Left ventricle myocardium inferior (tissue), 1 donor: ENCODE results near the gene GARIN5A. TPM values are rescaled to one million over a fixed set of nuclear protein-coding genes. Genes with fewer than 3 reads are reported as not detected.
A peak's percentile ranks its signal among the peaks of the same experiment; 100 is the strongest.

ENCODE experiments used
- DNase-seq: peaks from one replicate; pipeline ENCODE4 v3.0.0-alpha.2; 2020
- H3K27ac ChIP-seq: fragments of 200-600 bp; replicated peaks from 2 replicates; pipeline ENCODE4 v1.8.0; 2021
- H3K27me3 ChIP-seq: fragments of 200-600 bp; 2 replicates; pipeline ENCODE4 v1.8.0; 2021; ENCODE audit warnings: low read depth
- H3K36me3 ChIP-seq: fragments of 200-600 bp; 2 replicates; pipeline ENCODE4 v1.8.0; 2021
- H3K4me1 ChIP-seq: fragments of 200-600 bp; 2 replicates; pipeline ENCODE4 v1.8.0; 2021
- H3K4me3 ChIP-seq: fragments of 200-600 bp; 2 replicates; pipeline ENCODE4 v1.8.0; 2021; ENCODE audit warnings: mild to moderate bottlenecking, moderate library complexity
- H3K9me3 ChIP-seq: fragments of 200-600 bp; replicated peaks from 2 replicates; pipeline ENCODE4 v1.8.0; 2021
- CTCF ChIP-seq: fragments of 200-600 bp; IDR thresholded peaks from 2 replicates; pipeline ENCODE4 v1.8.0; 2021; ENCODE audit warnings: antibody characterized with exemption, mild to moderate bottlenecking, borderline replicate concordance
- intact Hi-C: fragments of 100-400 bp; cut with micrococcal nuclease; formaldehyde crosslinking; loops from one replicate; pipeline ENCODE4 v1.11.0; 2022
- total RNA-seq: library from RNA; stranded (reverse); fragmentation: NEBNext Ultra II Directional; extraction: Animal tissue kit (Norgen Biotek cat#: 25700); gene quantifications from one replicate; pipeline ENCODE4 v1.2.1, GENCODE V29; 2021
- donor health status: DM: no; HTN: yes; CAD: no; lungs with severe emphysema.

Gene GARIN5A
- total RNA-seq, 1 donor from 2014 or later, result 1.3 TPM

DNA sequence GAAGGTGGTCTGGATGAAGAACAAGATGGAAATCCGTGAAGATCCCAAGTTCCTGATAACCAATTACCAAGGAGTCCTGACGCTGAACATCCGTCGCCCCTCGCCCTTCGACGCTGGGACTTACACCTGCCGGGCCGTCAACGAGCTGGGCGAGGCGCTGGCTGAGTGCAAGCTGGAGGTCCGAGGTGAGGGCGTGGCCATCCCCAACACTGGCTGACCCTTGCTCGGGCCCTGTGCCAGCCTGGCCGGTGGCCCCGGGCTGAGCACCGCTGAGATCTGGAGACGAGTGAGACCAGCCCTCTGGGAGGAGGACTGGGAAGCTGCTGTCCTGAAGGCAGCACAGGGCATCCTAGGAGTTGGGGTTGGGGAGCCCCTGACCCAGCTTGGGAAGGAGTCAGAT is 12.3 kb downstream of the GARIN5A start:
- Histone ChIP-seq H3K27ac (no peak overlapping the region), H3K36me3 (no peaks in the 10 kb centered on the region), H3K4me1 (no peaks in the 10 kb centered on the region), H3K4me3 (no peak overlapping the region), H3K9me3 (no peaks in the 10 kb centered on the region), H3K27me3 (peaks cover 68% of the 10 kb centered on the region)
- DNase-seq, result no peak
- no peak for TF ChIP-seq CTCF
- intact Hi-C loops, result loop anchor here (5.0 kb wide), 1 partner anchor 97 kb away; the partner anchor contains the start of gene NAPSA

GRCh38 chr19:50462970-50463369 is 13.7 kb downstream of the GARIN5A start:
- Histone ChIP-seq H3K27me3 (peaks cover 73% of the 10 kb centered on the region), H3K9me3 (no peaks in the 10 kb centered on the region), H3K36me3 (no peaks in the 10 kb centered on the region), H3K27ac (no peak overlapping the region), H3K4me1 (no peaks in the 10 kb centered on the region), H3K4me3 (no peak overlapping the region)
- intact Hi-C loops, result loop anchor here (5.0 kb wide), 1 partner anchor 96 kb away; the partner anchor contains the start of gene NAPSA
- no peak for TF ChIP-seq CTCF
- no peak for DNase-seq

- H3K36me3 ChIP-seq, result no peaks in the 10 kb centered on the region
- no peak overlapping the region for H3K4me3 ChIP-seq
- intact Hi-C loops, result loop anchor here (5.0 kb wide), 1 partner anchor 94 kb away; the partner anchor contains the start of gene NAPSA
- no peaks in the 10 kb centered on the region for H3K4me1 ChIP-seq
- H3K27me3 ChIP-seq, result peaks cover 83% of the 10 kb centered on the region
- peak; percentile 85 for TF ChIP-seq CTCF
- no peak overlapping the region for H3K27ac ChIP-seq
- peak; percentile 36 for DNase-seq
- H3K9me3 ChIP-seq, result no peaks in the 10 kb centered on the region
Observed at GRCh38 chr19:50461066-50461875, 15.4 kb downstream of the GARIN5A start.

- H3K4me1 ChIP-seq, result no peaks in the 10 kb centered on the region
- intact Hi-C loops, result loop anchor here (5.0 kb wide), 1 partner anchor 93 kb away; the partner anchor contains the start of gene NAPSA
- H3K27ac ChIP-seq, result no peak overlapping the region
- no peak overlapping the region for H3K4me3 ChIP-seq
- DNase-seq, result no peak
- no peaks in the 10 kb centered on the region for H3K9me3 ChIP-seq
- peaks cover 82% of the 10 kb centered on the region for H3K27me3 ChIP-seq
- TF ChIP-seq CTCF, result no peak
- H3K36me3 ChIP-seq, result no peaks in the 10 kb centered on the region
Observed at GRCh38 chr19:50460161-50460765, 16.4 kb downstream of the GARIN5A start.

- intact Hi-C loops, result loop anchor here (5.0 kb wide), 1 partner anchor 92 kb away; the partner anchor contains the start of gene NAPSA
- no peaks in the 10 kb centered on the region for H3K4me1 ChIP-seq
- peaks cover 77% of the 10 kb centered on the region for H3K27me3 ChIP-seq
- no peak for TF ChIP-seq CTCF
- H3K4me3 ChIP-seq, result no peak overlapping the region
- H3K27ac ChIP-seq, result no peak overlapping the region
- H3K9me3 ChIP-seq, result no peaks in the 10 kb centered on the region
- DNase-seq, result no peak
- H3K36me3 ChIP-seq, result no peaks in the 10 kb centered on the region
Observed at GRCh38 chr19:50459638-50460037, 17.0 kb downstream of the GARIN5A start.
